ENCODE data around the gene NRXN3. TPM values are rescaled to one million over a fixed set of nuclear protein-coding genes. Genes with fewer than 3 reads are reported as not detected.

The NRXN3 gene
- total and polyA plus RNA-seq, 4 donors, result 1.4 to 8.3 (median 4.4) TPM

DNA sequence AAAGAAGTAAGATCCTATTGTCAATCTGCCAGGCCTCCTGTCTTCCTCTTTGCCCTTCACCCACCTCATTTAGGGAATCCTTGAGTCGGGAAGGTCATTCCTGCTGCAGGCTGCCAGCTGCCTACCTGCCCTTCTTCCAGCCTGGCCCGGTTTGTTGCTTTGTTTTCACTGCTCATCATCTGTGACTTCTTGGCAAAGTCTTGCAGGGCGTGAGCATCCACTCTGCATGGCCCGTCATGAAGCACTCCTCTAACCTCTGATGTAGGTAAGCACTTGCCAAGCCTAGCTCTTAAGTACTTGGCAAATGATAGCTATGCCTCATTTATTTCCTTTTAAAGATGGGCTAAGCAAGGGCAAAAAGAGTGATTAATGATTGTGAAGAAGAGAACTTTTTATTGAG is 192.8 kb downstream of the NRXN3 start:
- no peaks in the 10 kb centered on the region for H3K27me3 ChIP-seq (ENCODE audit: control insufficient read depth in 3 of 3, insufficient read depth in 3 of 3, low read length in 2 of 3)
- DNase-seq (no peak), ATAC-seq (ENCODE audit: insufficient read depth, low FRiP score) (no peak)
- TF ChIP-seq, protein P1, sequence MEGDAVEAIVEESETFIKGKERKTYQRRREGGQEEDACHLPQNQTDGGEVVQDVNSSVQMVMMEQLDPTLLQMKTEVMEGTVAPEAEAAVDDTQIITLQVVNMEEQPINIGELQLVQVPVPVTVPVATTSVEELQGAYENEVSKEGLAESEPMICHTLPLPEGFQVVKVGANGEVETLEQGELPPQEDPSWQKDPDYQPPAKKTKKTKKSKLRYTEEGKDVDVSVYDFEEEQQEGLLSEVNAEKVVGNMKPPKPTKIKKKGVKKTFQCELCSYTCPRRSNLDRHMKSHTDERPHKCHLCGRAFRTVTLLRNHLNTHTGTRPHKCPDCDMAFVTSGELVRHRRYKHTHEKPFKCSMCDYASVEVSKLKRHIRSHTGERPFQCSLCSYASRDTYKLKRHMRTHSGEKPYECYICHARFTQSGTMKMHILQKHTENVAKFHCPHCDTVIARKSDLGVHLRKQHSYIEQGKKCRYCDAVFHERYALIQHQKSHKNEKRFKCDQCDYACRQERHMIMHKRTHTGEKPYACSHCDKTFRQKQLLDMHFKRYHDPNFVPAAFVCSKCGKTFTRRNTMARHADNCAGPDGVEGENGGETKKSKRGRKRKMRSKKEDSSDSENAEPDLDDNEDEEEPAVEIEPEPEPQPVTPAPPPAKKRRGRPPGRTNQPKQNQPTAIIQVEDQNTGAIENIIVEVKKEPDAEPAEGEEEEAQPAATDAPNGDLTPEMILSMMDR (IDR thresholded peaks at IDR 0.05; ENCODE audit: control extremely low read depth, extremely low read depth), result no peak
- no peak overlapping the region for H3K27ac ChIP-seq (ENCODE audit: low read depth in 1 of 2, low read length in 1 of 2)
- 61 to 76% methylated on average over 4 of the region's 4 CpGs for WGBS, 2 donors
- no peaks in the 10 kb centered on the region for H3K36me3 ChIP-seq (ENCODE audit: control insufficient read depth in 4 of 4, insufficient read depth in 4 of 4, low read length in 4 of 4)
- H3K4me3 ChIP-seq, result no peak overlapping the region
- peaks cover 0 to 4% (median 0%) of the 10 kb centered on the region in 5 donors for H3K4me1 ChIP-seq (ENCODE audit: control insufficient read depth in 5 of 5, insufficient read depth in 5 of 5, low read length in 5 of 5)
- no peaks in the 10 kb centered on the region for H3K9me3 ChIP-seq (ENCODE audit: control insufficient read depth in 4 of 4, insufficient read depth in 3 of 4, low read length in 3 of 4)
- no peak overlapping the region for H3K9ac ChIP-seq (ENCODE audit: insufficient read depth in 1 of 2, low read length in 2 of 2)

DNA sequence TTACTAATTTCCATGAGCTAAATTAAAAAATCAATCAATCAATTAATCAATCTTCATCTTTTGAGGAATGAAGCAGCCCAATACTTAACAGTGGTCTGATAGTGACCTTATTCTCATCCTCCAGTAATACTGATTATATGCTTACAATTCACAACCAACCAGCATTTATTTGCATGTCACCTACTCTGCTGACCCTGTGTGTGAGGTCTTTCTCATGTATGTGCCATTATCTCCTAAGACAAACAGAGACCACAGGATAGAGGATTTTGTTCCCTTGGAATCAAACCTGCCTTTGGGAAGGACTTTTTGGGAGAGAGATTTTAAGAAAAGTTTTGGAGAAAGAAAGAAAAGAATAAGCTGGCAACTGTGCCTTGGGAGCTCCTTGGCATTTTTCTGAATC is 197.2 kb downstream of the NRXN3 start:
- H3K4me1 ChIP-seq (ENCODE audit: control insufficient read depth in 5 of 5, insufficient read depth in 5 of 5, low read length in 5 of 5), result peaks cover 0 to 3% (median 0%) of the 10 kb centered on the region in 5 donors
- H3K27me3 ChIP-seq (ENCODE audit: control insufficient read depth in 3 of 3, insufficient read depth in 3 of 3, low read length in 2 of 3), result no peaks in the 10 kb centered on the region

GRCh38 chr14:78383060-78383459 is 212.9 kb downstream of the NRXN3 start:
- Histone ChIP-seq H3K4me1 (ENCODE audit: control insufficient read depth in 5 of 5, insufficient read depth in 5 of 5, low read length in 5 of 5) (no peaks in the 10 kb centered on the region), H3K27me3 (ENCODE audit: control insufficient read depth in 3 of 3, insufficient read depth in 3 of 3, low read length in 2 of 3) (no peaks in the 10 kb centered on the region), H3K9me3 (ENCODE audit: control insufficient read depth in 4 of 4, insufficient read depth in 3 of 4, low read length in 3 of 4) (no peaks in the 10 kb centered on the region), H3K27ac (ENCODE audit: low read depth in 1 of 2, low read length in 1 of 2) (no peak overlapping the region), H3K36me3 (ENCODE audit: control insufficient read depth in 4 of 4, insufficient read depth in 4 of 4, low read length in 4 of 4) (no peaks in the 10 kb centered on the region), H3K9ac (ENCODE audit: insufficient read depth in 1 of 2, low read length in 2 of 2) (no peak overlapping the region), H3K4me3 (no peak overlapping the region)
- ATAC-seq (ENCODE audit: insufficient read depth, low FRiP score) (no peak), DNase-seq (no peak)
- TF ChIP-seq, protein P1 (IDR thresholded peaks at IDR 0.05; ENCODE audit: control extremely low read depth, extremely low read depth), result no peak
- 74 to 76% methylated on average over 3 of the region's 3 CpGs for WGBS, 2 donors

More for the DNA sequence above, 197.2 kb downstream of the NRXN3 start:
- Histone ChIP-seq H3K9me3 (ENCODE audit: control insufficient read depth in 4 of 4, insufficient read depth in 3 of 4, low read length in 3 of 4) (peaks cover 0 to 3% (median 0%) of the 10 kb centered on the region in 4 donors), H3K27ac (ENCODE audit: low read depth in 1 of 2, low read length in 1 of 2) (no peak overlapping the region), H3K9ac (ENCODE audit: insufficient read depth in 1 of 2, low read length in 2 of 2) (no peak overlapping the region), H3K4me3 (no peak overlapping the region), H3K36me3 (ENCODE audit: control insufficient read depth in 4 of 4, insufficient read depth in 4 of 4, low read length in 4 of 4) (no peaks in the 10 kb centered on the region)
- TF ChIP-seq, protein P1 (IDR thresholded peaks at IDR 0.05; ENCODE audit: control extremely low read depth, extremely low read depth), result no peak
- ATAC-seq (ENCODE audit: insufficient read depth, low FRiP score), result no peak
- DNase-seq, result no peak

GRCh38 chr14:78398216-78398615 is 228.0 kb downstream of the NRXN3 start:
- H3K27me3 ChIP-seq (ENCODE audit: control insufficient read depth in 3 of 3, insufficient read depth in 3 of 3, low read length in 2 of 3), result no peaks in the 10 kb centered on the region
- 55 to 79% methylated on average over 1 of the region's 1 CpG for WGBS, 2 donors
- TF ChIP-seq, protein P1 (IDR thresholded peaks at IDR 0.05; ENCODE audit: control extremely low read depth, extremely low read depth), result no peak
- no peak overlapping the region for H3K9ac ChIP-seq (ENCODE audit: insufficient read depth in 1 of 2, low read length in 2 of 2)
- H3K36me3 ChIP-seq (ENCODE audit: control insufficient read depth in 4 of 4, insufficient read depth in 4 of 4, low read length in 4 of 4), result no peaks in the 10 kb centered on the region
- H3K4me3 ChIP-seq, result no peak overlapping the region
- H3K27ac ChIP-seq (ENCODE audit: low read depth in 1 of 2, low read length in 1 of 2), result no peak overlapping the region
- ATAC-seq (ENCODE audit: insufficient read depth, low FRiP score) (no peak), DNase-seq (no peak)
- H3K4me1 ChIP-seq (ENCODE audit: control insufficient read depth in 5 of 5, insufficient read depth in 5 of 5, low read length in 5 of 5), result no peaks in the 10 kb centered on the region
- H3K9me3 ChIP-seq (ENCODE audit: control insufficient read depth in 4 of 4, insufficient read depth in 3 of 4, low read length in 3 of 4), result no peaks in the 10 kb centered on the region

All from lung (tissue), 12 donors.